Measurements from ENCODE around the gene RPS6KC1. TPM values are rescaled to one million over a fixed set of nuclear protein-coding genes. Genes with fewer than 3 reads are reported as not detected.

RPS6KC1 gene
- total and polyA plus RNA-seq, 9 of the 15 experiments (the other 6 are each of a cell fraction or from before 2014, with no cell fraction given) = 4.3 to 34.6 (median 20.9) TPM

- 0 out of 2 replicates have a peak, but pooled peaks have one; percentile 45 for TF ChIP-seq HMGXB4 (CRISPR knock-in tag; IDR thresholded peaks at IDR 0.05)
- TF ChIP-seq KDM5B (IDR thresholded peaks at IDR 0.05; ENCODE audit: insufficient replicate concordance, low read depth, low read length) = peak; percentile 29
- no peak for TF ChIP-seq ZNF280A (IDR thresholded peaks at IDR 0.05; ENCODE audit: low read depth, partially characterized antibody)
- TF ChIP-seq POLR2AphosphoS2 (IDR thresholded peaks at IDR 0.05; ENCODE audit: low read length) = no peak
- TF ChIP-seq XRCC5 (IDR thresholded peaks at IDR 0.05; ENCODE audit: low read depth, low read length) = no peak; the same call in 1 of the 2 replicates
- TF ChIP-seq PHF8 (IDR thresholded peaks at IDR 0.05; ENCODE audit: borderline replicate concordance, low read length) = peak; percentile 58; the same call in 1 of the 2 replicates
- no peak for TF ChIP-seq ZC3H8 (IDR thresholded peaks at IDR 0.05)
- TF ChIP-seq SMARCA5 (IDR thresholded peaks at IDR 0.05) = peak; percentile 15; the same call in 1 of the 2 replicates
- peak; percentile 44; the same call in 1 of the 2 replicates for TF ChIP-seq SMAD3 (CRISPR knock-in tag; conservative IDR thresholded peaks at IDR 0.05)
- TF ChIP-seq FOXP4 (CRISPR knock-in tag; IDR thresholded peaks at IDR 0.05; ENCODE audit: borderline replicate concordance) = peak; percentile 83; the same call in 1 of the 2 replicates
- 0 out of 2 replicates have a peak, but pooled peaks have one; percentile 52 for TF ChIP-seq ZNF12 (CRISPR knock-in tag; IDR thresholded peaks at IDR 0.05)
- TF ChIP-seq ZNF707 (CRISPR knock-in tag; conservative IDR thresholded peaks at IDR 0.05) = 0 out of 2 replicates have a peak, but pooled peaks have one; percentile 62
- TF ChIP-seq SP1 (CRISPR knock-in tag; IDR thresholded peaks at IDR 0.05) = peak; percentile 57
- TF ChIP-seq ZNF347 (CRISPR knock-in tag; IDR thresholded peaks at IDR 0.05; ENCODE audit: low read depth) = 0 out of 2 replicates have a peak, but pooled peaks have one; percentile 66
- no peak for TF ChIP-seq ZNF584 (CRISPR knock-in tag; IDR thresholded peaks at IDR 0.05; ENCODE audit: low read depth)
- no peak for TF ChIP-seq ZNF274 (IDR thresholded peaks at IDR 0.05; ENCODE audit: borderline replicate concordance, low read depth, low read length)
- peak; percentile 71; the same call in 1 of the 2 replicates for TF ChIP-seq KLF1 (tag; IDR thresholded peaks at IDR 0.05)
- peak; percentile 78; the same call in 1 of the 2 replicates for TF ChIP-seq ZBTB43 (CRISPR knock-in tag; IDR thresholded peaks at IDR 0.05)
- TF ChIP-seq MTA1 (IDR thresholded peaks at IDR 0.05; ENCODE audit: borderline replicate concordance) = peak; percentile 44; the same call in 1 of the 2 replicates
- TF ChIP-seq SMAD1 (IDR thresholded peaks at IDR 0.05; ENCODE audit: low read depth, low read length, partially characterized antibody) = peak; percentile 18
- TF ChIP-seq LARP7 (IDR thresholded peaks at IDR 0.05) = no peak
Observed at GRCh38 chr1:213051127-213051880, at the start of gene RPS6KC1 (continued).

Data from K562 (cell line).